ENCODE results near the gene ELN. TPM values are rescaled to one million over a fixed set of nuclear protein-coding genes. Genes with fewer than 3 reads are reported as not detected.
"Not testable (repeated sequence)": the region's sequence is repeated elsewhere in the genome, so short reads cannot be mapped to it uniquely, and the experiment has no call there.

Gene ELN
- total and polyA plus RNA-seq, 9 of the 15 experiments (the other 6 are each of a cell fraction or from before 2014, with no cell fraction given) = 0.20 TPM; not detected in 8

DNA sequence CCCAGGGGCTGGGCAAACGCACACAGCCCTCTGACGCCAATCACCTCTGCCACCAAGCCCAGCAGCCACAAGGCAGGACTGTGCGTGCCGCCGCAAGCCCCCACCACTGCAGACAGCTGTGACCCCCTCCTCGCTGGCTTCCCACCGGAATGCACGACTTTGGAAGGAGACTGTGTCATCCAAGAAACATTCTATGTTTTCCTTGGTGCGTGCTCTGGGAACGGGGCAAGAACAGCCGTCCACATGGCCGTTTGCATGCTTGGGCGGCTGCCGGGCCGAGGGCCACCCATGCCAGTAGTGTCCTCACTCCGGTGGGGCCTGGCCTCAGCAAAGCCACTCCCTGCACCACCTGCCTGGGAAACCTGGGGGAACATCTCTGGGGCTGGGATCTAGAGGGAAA, 17.6 kb upstream of the ELN start:
- FAIRE-seq (no peak), ATAC-seq (no peak), DNase-seq (ENCODE audit: extremely low read depth in 1 of 4, low spot score in 3 of 4) (no peak)
- no peaks in the 10 kb centered on the region for H3K79me2 ChIP-seq (ENCODE audit: control insufficient read depth, insufficient read depth, low read length)
- H3K36me3 ChIP-seq (ENCODE audit: control insufficient read depth, insufficient read depth, low read length) = no peaks in the 10 kb centered on the region
- 5% methylated on average over 16 of the region's 16 CpGs for WGBS (ENCODE audit: insufficient coverage, low coverage, missing lambda C conversion rate)
- BruUV-seq (replicated peaks) = no TSS peak
- in situ Hi-C loops (cut with MboI) (no loop called here), intact Hi-C loops (cut with micrococcal nuclease) (no loop called here)
- ChIA-PET CTCF (ENCODE audit: low intra/inter-chr PET ratio) (no interaction called here), POLR2A (no interaction called here)
- no peaks in the 10 kb centered on the region for H3K9me1 ChIP-seq (ENCODE audit: control insufficient read depth, insufficient read depth, low read length)
- H3K4me2 ChIP-seq (ENCODE audit: insufficient read depth, low read length) = no peak overlapping the region
- TF ChIP-seq BCOR (IDR thresholded peaks at IDR 0.05) = no peak
- TF ChIP-seq, protein P1, sequence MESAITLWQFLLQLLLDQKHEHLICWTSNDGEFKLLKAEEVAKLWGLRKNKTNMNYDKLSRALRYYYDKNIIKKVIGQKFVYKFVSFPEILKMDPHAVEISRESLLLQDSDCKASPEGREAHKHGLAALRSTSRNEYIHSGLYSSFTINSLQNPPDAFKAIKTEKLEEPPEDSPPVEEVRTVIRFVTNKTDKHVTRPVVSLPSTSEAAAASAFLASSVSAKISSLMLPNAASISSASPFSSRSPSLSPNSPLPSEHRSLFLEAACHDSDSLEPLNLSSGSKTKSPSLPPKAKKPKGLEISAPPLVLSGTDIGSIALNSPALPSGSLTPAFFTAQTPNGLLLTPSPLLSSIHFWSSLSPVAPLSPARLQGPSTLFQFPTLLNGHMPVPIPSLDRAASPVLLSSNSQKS (CRISPR knock-in tag; IDR thresholded peaks at IDR 0.05) = no peak
- TF ChIP-seq RFX5 (IDR thresholded peaks at IDR 0.05; ENCODE audit: low read depth, low read length) = no peak
- no peak for TF ChIP-seq RBM22 (IDR thresholded peaks at IDR 0.05; ENCODE audit: low read depth, low read length, poor library complexity, severe bottlenecking)
- H3K27me3 ChIP-seq (ENCODE audit: control insufficient read depth in 2 of 2, insufficient read depth in 2 of 2, low read length in 2 of 2) = peaks cover 19 to 75% of the 10 kb centered on the region in 2 experiments; a peak in 4 of 5 replicates
- H3K9ac ChIP-seq (ENCODE audit: insufficient read depth in 1 of 2, low read depth in 2 of 2, low read length in 2 of 2) = no peak overlapping the region
- peaks cover 14% of the 10 kb centered on the region for H4K20me1 ChIP-seq (replicated peaks; ENCODE audit: control insufficient read depth, insufficient read depth, low read length)
- no peak overlapping the region for H2AFZ ChIP-seq (ENCODE audit: low read depth, low read length)
- H3K4me3 ChIP-seq = no peak overlapping the region
- no peak overlapping the region for H3K27ac ChIP-seq (ENCODE audit: extremely low read depth, low read depth, low read length)
- peaks cover 0 to 16% of the 10 kb centered on the region in 2 experiments; a peak in 2 of 5 replicates for H3K4me1 ChIP-seq (replicated peaks in 1 of 2; ENCODE audit: control insufficient read depth in 2 of 2, insufficient read depth in 2 of 2, low read length in 2 of 2)
- H3K9me3 ChIP-seq (replicated peaks; ENCODE audit: control insufficient read depth, insufficient read depth, low read depth, low read length) = no peaks in the 10 kb centered on the region

DNA sequence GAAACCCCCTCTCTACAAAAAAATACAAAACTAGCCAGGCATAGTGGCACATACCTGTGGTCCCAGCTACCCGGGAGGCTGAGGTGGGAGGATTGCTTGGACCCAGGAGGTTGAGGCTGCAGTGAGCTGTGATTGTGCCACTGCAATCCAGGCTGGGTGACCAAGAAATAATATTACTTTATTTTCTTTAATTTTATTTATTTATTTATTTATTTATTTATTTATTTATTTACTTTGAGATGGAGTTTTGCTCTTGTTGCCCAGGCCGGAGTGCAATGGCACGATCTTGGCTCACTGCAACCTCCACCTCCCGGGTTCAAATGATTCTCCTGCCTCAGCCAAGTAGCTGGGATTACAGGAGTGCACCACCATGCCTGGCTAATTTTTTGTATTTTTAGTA, 16.6 kb upstream of the ELN start:
- H2AFZ ChIP-seq (ENCODE audit: low read depth, low read length); intact Hi-C loops (cut with micrococcal nuclease); H3K4me2 ChIP-seq (ENCODE audit: insufficient read depth, low read length); CTCF ChIA-PET (ENCODE audit: low intra/inter-chr PET ratio); in situ Hi-C loops (cut with MboI); BruUV-seq (replicated peaks); DNase-seq (ENCODE audit: extremely low read depth in 1 of 4, low spot score in 3 of 4); H3K9me1 ChIP-seq (ENCODE audit: control insufficient read depth, insufficient read depth, low read length); H3K9me3 ChIP-seq (replicated peaks; ENCODE audit: control insufficient read depth, insufficient read depth, low read depth, low read length); H3K9ac ChIP-seq (ENCODE audit: insufficient read depth in 1 of 2, low read depth in 2 of 2, low read length in 2 of 2); H3K4me3 ChIP-seq; FAIRE-seq; H3K36me3 ChIP-seq (ENCODE audit: control insufficient read depth, insufficient read depth, low read length); H3K79me2 ChIP-seq (ENCODE audit: control insufficient read depth, insufficient read depth, low read length); H3K27ac ChIP-seq (ENCODE audit: extremely low read depth, low read depth, low read length); ATAC-seq: not testable (repeated sequence)
- POLR2A ChIA-PET = interaction anchor here (0.5 to 1.2 kb wide), 2 partner anchors 26 to 409 kb away, joined by 3 read pairs; no protein-coding TSS in a partner anchor
- H3K4me1 ChIP-seq (replicated peaks in 1 of 2; ENCODE audit: control insufficient read depth in 2 of 2, insufficient read depth in 2 of 2, low read length in 2 of 2) = peaks cover 0 to 16% of the 10 kb centered on the region in 2 experiments; a peak in 2 of 5 replicates
- peaks cover 19 to 70% of the 10 kb centered on the region in 2 experiments; a peak in 4 of 5 replicates for H3K27me3 ChIP-seq (ENCODE audit: control insufficient read depth in 2 of 2, insufficient read depth in 2 of 2, low read length in 2 of 2)
- WGBS (ENCODE audit: insufficient coverage, low coverage, missing lambda C conversion rate) = 12% methylated on average over 4 of the region's 4 CpGs
- peaks cover 14% of the 10 kb centered on the region for H4K20me1 ChIP-seq (replicated peaks; ENCODE audit: control insufficient read depth, insufficient read depth, low read length)
